Heart left ventricle (tissue), 16 donors: Measurements from ENCODE around the gene ZMIZ2. TPM values are rescaled to one million over a fixed set of nuclear protein-coding genes. Genes with fewer than 3 reads are reported as not detected.

ENCODE experiments used
- ATAC-seq, 4 donors: fragments of 200-7000 bp; cut with Tn5 transposase; one replicate each; pipeline ENCODE4 v1.9.1; 2020 to 2022; ENCODE audit warnings: moderate library complexity in 4 of 4, mild to moderate bottlenecking in 3 of 4, moderate number of reproducible peaks in 1 of 4
- DNase-seq, 5 donors: peaks; one replicate each; pipeline ENCODE4 v3.0.0-alpha.2; 2020
- H3K27ac ChIP-seq, 12 donors: fragments of 200-600 bp; sonication (generic) in 4 of 12; one replicate each; pipeline versions ENCODE4 v1.5.0 to v1.8.0; 2016 to 2022; ENCODE audit warnings: mild to moderate bottlenecking in 2 of 12
- H3K27me3 ChIP-seq, 9 donors: fragments of 200-600 bp; sonication (generic) in 2 of 9; one replicate each; pipeline versions ENCODE4 v1.5.1 to v1.8.0; 2016 to 2022; ENCODE audit warnings: mild to moderate bottlenecking in 3 of 9
- H3K36me3 ChIP-seq, 9 donors: fragments of 200-600 bp; sonication (generic) in 2 of 9; one replicate each; pipeline versions ENCODE4 v1.5.0 to v1.8.0; 2018 to 2022; ENCODE audit warnings: mild to moderate bottlenecking in 2 of 9
- H3K4me1 ChIP-seq, 12 donors: fragments of 200-600 bp; sonication (generic) in 4 of 12; one replicate each; pipeline versions ENCODE4 v1.5.0 to v1.8.0; 2016 to 2022; ENCODE audit warnings: mild to moderate bottlenecking in 3 of 12
- H3K4me3 ChIP-seq, 12 donors: fragments of 200-600 bp; sonication (generic) in 4 of 12; one replicate each; pipeline versions ENCODE4 v1.5.0 to v1.8.0; 2017 to 2022; ENCODE audit warnings: mild to moderate bottlenecking in 9 of 12, moderate library complexity in 4 of 12
- H3K9me3 ChIP-seq, 12 donors: fragments of 200-600 bp; sonication (generic) in 4 of 12; one replicate each; pipeline versions ENCODE4 v1.5.0 to v1.8.0; 2016 to 2022; ENCODE audit warnings: mild to moderate bottlenecking in 1 of 12
- POLR2A ChIP-seq, 2 donors: fragments of 450-650 bp; IDR thresholded peaks; one replicate each; pipeline ENCODE4 v1.6.1; 2017; ENCODE audit warnings: antibody characterized with exemption in 2 of 2, mild to moderate bottlenecking in 2 of 2, moderate library complexity in 2 of 2
- WGBS, 4 donors: extraction: QIAGEN DNeasy Blood & Tissue Kit in 2 of 4; methylation state at CpG; one replicate each; pipeline versions ENCODE4 v1.1.5 to v1.1.7; 2013 to 2018; 5-methylcytosine and 5-hydroxymethylcytosine counted together
- intact Hi-C, 10 donors: fragments of 100-400 bp; cut with DNase I; formaldehyde crosslinking; loops; one replicate each; pipeline versions ENCODE4 v1.11.1 to v1.14.2; 2022
- polyA plus RNA-seq, 2 donors: library from polyadenylated mRNA; stranded (reverse); fragments of 200-250 nt; gene quantifications; one replicate each; pipeline ENCODE4 v1.2.3, GENCODE V29; 2013
- total RNA-seq, 9 donors: library from RNA; depleted of rRNA in 2 of 9; stranded (reverse); fragments of >200 nt in 2 of 9; fragmentation: NEBNext Ultra II Directional in 3 of 9; extraction: Animal tissue kit (Norgen Biotek cat#: 25700) in 3 of 9; gene quantifications; one replicate each; pipeline versions ENCODE4 v1.1.0 to v1.2.4, GENCODE V29; 2016 to 2023
- TF ChIP-seq, protein P1 (sequence below), 12 donors: fragments of 200-600 bp; sonication (generic) in 4 of 12; IDR thresholded peaks; one replicate each; pipeline versions ENCODE4 v1.5.0 to v1.8.0; 2018 to 2022; ENCODE audit warnings: antibody characterized with exemption in 12 of 12, mild to moderate bottlenecking in 5 of 12
- donor health status: ischemic (EF 13 %, LVEDD 7.1; RV severe dilation, severe dysfunction).
- donor health status: healthy with polysubstance abuse.
- donor health status: DM: no; HTN: yes; CAD: no.
- donor health status: DM: no; HTN: no; CAD: no.
- donor health status: ischemic (EF 25% LVEDD 6.9; RV normal size, moderate dysfunction).
- donor health status: ischemic (EF 25% LVEDD 5.7; RV mildly dilated, moderate dysfunction).
- donor health status: healthy.
- donor health status: DM: yes; HTN: yes; CAD: no.
- donor health status: ischemic (EF 35%, LVEDD 5.7; RV mildly dilated, moderate dysfunction).
- donor health status: nonischemic (EF 11% LVEDD 7.7; RV severe dilation, severe dysfunction).
- donor health status: DM: yes; HTN: yes; CAD: no.
- donor health status: PGD.
- donor health status: ischemic (EF 29% LVEDD 5.4; RV normal size, mild dysfunction).
- donor health status: nonischemic (EF 23%, LVEDD 6.1; RV moderate dilation, normal function).

The ZMIZ2 gene
- total and polyA plus RNA-seq, 11 donors, result 18.5 to 71.5 (median 45.7) TPM

DNA sequence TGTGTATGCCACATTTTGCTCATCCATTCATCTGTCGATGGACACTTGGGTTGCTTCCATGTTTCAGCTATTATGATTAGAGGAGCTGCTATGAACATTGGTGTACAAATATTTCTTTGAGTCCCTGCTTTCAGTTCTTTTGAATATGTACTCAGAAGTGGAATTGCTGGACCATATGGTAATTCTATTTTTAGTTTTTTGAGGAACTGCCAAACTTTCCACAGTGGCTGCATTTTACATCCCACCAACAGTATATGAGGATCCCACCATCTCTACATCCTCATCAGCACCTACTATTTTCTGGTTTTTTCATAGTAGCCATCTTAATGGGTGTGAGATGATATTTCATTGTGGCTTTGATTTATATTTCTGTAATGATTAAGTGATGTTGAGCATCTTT lies 44.7 kb upstream of the ZMIZ2 start:
- peak overlapping the region in 1 of 12 donors; percentile 77 for H3K27ac ChIP-seq
- peaks cover 0 to 94% (median 79%) of the 10 kb centered on the region in 9 donors for H3K36me3 ChIP-seq
- TF ChIP-seq POLR2A (IDR thresholded peaks at IDR 0.05), result no peak
- TF ChIP-seq, protein P1, sequence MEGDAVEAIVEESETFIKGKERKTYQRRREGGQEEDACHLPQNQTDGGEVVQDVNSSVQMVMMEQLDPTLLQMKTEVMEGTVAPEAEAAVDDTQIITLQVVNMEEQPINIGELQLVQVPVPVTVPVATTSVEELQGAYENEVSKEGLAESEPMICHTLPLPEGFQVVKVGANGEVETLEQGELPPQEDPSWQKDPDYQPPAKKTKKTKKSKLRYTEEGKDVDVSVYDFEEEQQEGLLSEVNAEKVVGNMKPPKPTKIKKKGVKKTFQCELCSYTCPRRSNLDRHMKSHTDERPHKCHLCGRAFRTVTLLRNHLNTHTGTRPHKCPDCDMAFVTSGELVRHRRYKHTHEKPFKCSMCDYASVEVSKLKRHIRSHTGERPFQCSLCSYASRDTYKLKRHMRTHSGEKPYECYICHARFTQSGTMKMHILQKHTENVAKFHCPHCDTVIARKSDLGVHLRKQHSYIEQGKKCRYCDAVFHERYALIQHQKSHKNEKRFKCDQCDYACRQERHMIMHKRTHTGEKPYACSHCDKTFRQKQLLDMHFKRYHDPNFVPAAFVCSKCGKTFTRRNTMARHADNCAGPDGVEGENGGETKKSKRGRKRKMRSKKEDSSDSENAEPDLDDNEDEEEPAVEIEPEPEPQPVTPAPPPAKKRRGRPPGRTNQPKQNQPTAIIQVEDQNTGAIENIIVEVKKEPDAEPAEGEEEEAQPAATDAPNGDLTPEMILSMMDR (IDR thresholded peaks at IDR 0.05), result no peak

DNA sequence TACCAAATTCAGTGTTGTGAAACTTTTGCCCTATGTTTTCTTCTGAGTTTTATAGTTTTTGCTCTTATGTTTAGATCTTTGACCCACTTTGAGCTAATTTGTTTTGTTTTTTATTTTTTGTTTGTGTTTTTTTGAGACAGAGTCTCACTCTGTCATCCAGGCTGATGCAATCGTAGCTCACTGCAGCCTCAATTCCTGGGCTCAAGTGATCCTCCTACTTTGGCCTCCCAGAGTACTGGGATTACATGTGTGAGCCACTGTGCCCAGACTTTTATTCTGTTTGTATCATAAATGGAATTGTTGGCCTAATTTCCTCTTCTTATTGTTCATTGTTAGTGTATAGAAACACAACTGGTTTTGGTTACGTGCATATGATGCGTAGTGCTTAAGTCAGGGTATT lies 43.2 kb upstream of the ZMIZ2 start:
- no peak overlapping the region for H3K4me3 ChIP-seq
- 97 to 99% (median 98%) methylated on average over 3 of the region's 3 CpGs for WGBS, 4 donors
- DNase-seq, result no peak
- H3K4me1 ChIP-seq, result peaks cover 0 to 26% (median 0%) of the 10 kb centered on the region in 12 donors
- TF ChIP-seq, protein P1 (IDR thresholded peaks at IDR 0.05), result no peak
- TF ChIP-seq POLR2A (IDR thresholded peaks at IDR 0.05), result no peak
- H3K27ac ChIP-seq, result no peak overlapping the region
- no peaks in the 10 kb centered on the region for H3K9me3 ChIP-seq
- intact Hi-C loops, result loop anchor here in 1 of 10 donors (10.0 kb wide), 2 partner anchors 49 to 129 kb away; no protein-coding TSS in a partner anchor
- peaks cover 0 to 89% (median 76%) of the 10 kb centered on the region in 9 donors for H3K36me3 ChIP-seq
- H3K27me3 ChIP-seq, result no peaks in the 10 kb centered on the region
- ATAC-seq, result no peak

More for the DNA sequence above, 44.7 kb upstream of the ZMIZ2 start:
- ATAC-seq (no peak), DNase-seq (no peak)
- peaks cover 0 to 26% (median 0%) of the 10 kb centered on the region in 12 donors for H3K4me1 ChIP-seq
- no peak overlapping the region for H3K4me3 ChIP-seq
- H3K9me3 ChIP-seq, result peaks cover 0 to 3% (median 0%) of the 10 kb centered on the region in 12 donors
- intact Hi-C loops, result loop anchor here in 2 of 10 donors (5.0 to 10.0 kb wide), 3 partner anchors 43 to 131 kb away; partner anchors contain the start of gene ZMIZ2 (in 1 of the 2)
- 37 to 58% (median 41%) methylated on average over 1 of the region's 1 CpG for WGBS, 4 donors
- H3K27me3 ChIP-seq, result no peaks in the 10 kb centered on the region

DNA sequence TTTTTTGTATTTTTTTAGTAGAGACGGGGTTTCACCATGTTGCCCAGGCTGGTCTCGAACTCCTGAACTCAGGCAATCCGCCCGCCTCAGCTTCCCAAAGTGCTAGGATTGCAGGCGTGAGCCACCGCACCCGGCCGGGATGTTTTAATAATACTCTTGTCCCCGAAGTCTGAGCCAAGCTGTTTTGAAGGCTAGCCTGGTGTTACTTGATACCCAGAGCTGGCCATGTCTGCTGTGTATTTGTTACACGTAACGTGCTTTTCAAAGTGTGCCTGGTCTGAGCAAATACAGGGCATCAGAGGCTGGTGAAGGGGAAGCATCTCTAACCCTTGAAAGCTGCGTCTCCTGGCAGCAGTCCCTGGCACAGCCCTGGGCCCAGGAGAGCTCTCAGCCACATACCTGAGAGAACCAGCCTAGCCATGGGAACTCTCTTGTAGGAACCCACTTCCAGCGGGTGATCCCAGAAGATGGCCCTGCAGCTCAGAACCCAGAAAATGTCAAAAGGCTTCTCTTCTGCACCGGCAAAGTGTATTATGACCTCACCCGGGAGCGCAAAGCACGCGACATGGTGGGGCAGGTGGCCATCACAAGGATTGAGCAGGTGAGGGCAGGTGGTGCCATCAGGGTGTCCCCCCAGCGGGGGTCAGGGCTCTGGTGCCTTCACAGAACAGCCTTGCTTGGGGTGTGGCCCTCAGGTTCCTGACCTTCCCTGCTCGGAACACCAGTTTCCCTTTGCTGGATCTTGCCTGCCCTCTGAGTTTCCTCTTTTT lies 41.7 kb upstream of the ZMIZ2 start:
- Histone ChIP-seq H3K27ac (peak overlapping the region in 5 of 12 donors; percentile 15 to 69 (median 26)), H3K4me3 (no peak overlapping the region), H3K27me3 (no peaks in the 10 kb centered on the region), H3K9me3 (no peaks in the 10 kb centered on the region), H3K4me1 (peaks cover 0 to 21% (median 0%) of the 10 kb centered on the region in 12 donors), H3K36me3 (peaks cover 0 to 74% (median 61%) of the 10 kb centered on the region in 9 donors)
- intact Hi-C loops, result loop anchor here in 1 of 10 donors (10.0 kb wide), 2 partner anchors 48 to 128 kb away; no protein-coding TSS in a partner anchor
- no peak for TF ChIP-seq POLR2A (IDR thresholded peaks at IDR 0.05)
- TF ChIP-seq, protein P1 (IDR thresholded peaks at IDR 0.05), result no peak
- peak in 3 of 4 donors; percentile 42 to 74 (median 59) for ATAC-seq
- 79 to 86% (median 84%) methylated on average over 20 of the region's 20 CpGs for WGBS, 4 donors
- peak in 1 of 5 donors; percentile 48 for DNase-seq

DNA sequence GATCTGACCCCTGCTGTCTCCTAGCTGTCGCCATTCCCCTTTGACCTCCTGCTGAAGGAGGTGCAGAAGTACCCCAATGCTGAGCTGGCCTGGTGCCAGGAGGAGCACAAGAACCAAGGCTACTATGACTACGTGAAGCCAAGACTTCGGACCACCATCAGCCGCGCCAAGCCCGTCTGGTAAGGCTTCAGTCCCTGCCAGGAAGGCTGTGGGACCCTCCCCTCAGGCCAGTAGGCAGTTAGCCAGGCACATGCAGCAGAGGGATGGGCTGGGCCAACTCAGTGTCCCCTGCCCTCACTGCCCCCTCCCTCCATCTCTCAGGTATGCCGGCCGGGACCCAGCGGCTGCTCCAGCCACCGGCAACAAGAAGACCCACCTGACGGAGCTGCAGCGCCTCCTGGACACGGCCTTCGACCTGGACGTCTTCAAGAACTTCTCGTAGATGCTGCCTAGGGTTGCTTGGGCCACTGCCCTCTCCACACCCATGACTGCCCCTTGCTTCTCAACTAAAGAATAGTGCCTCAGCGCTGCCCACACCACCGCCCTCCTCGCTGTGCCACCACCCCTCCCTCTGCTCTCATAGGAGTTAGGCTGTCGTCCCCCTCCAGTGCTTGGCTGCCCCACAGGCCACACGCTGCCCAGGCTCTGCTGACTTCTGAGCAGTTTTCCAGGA lies 41.0 kb upstream of the ZMIZ2 start:
- DNase-seq (no peak), ATAC-seq (no peak)
- intact Hi-C loops, result loop anchor here in 1 of 10 donors (10.0 kb wide), 2 partner anchors 47 to 127 kb away; no protein-coding TSS in a partner anchor
- Histone ChIP-seq H3K36me3 (peaks cover 0 to 67% (median 56%) of the 10 kb centered on the region in 9 donors), H3K4me3 (no peak overlapping the region), H3K4me1 (peaks cover 0 to 16% (median 0%) of the 10 kb centered on the region in 12 donors), H3K27me3 (no peaks in the 10 kb centered on the region), H3K9me3 (no peaks in the 10 kb centered on the region), H3K27ac (peak overlapping the region in 3 of 12 donors; percentile 15 to 69 (median 34))
- TF ChIP-seq, protein P1 (IDR thresholded peaks at IDR 0.05), result no peak
- no peak for TF ChIP-seq POLR2A (IDR thresholded peaks at IDR 0.05)
- 89 to 94% (median 93%) methylated on average over 17 to 21 of the region's 21 CpGs for WGBS, 4 donors
